Mammary epithelial cell (primary cell): Measurements from ENCODE around the gene DOCK2.

Experiments used
- CTCF ChIP-seq, 2 donors: IDR thresholded peaks in 1 of 2; conservative IDR thresholded peaks in 1 of 2; 2 replicates each; pipeline ENCODE4 v1.5.1; 2011 to 2012; ENCODE audit warnings: inconsistent platforms in 2 of 2, low read length in 2 of 2, mild to moderate bottlenecking in 2 of 2, control low read depth in 1 of 2, low read depth in 1 of 2; ENCODE audit not compliant: insufficient read depth in 1 of 2; ENCODE audit errors: extremely low read depth in 1 of 2
- EZH2 ChIP-seq: IDR thresholded peaks from 2 replicates; pipeline ENCODE4 v1.6.1; 2012; ENCODE audit warnings: low read length, inconsistent platforms, borderline replicate concordance

DNA sequence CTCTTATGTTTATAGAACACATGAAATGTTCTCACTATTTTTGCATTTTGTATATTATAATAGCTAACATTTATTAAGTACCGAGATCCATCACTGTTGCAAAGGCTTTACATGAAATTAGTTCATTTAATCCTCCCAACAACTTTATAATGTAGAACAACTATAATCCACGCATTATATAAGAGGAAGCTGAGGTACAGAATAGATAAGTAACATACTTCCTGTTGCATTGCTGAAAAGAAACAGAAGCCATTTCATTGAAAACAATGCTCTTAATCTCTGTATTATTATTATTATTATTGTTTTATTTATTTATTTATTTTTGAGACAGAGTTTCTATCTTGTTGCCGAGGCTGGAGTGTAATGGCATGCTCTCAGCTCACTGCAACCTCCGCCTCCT, 351.1 kb downstream of the DOCK2 start:
- TF ChIP-seq CTCF (conservative IDR thresholded peaks at IDR 0.05 in 1 of 2, IDR thresholded peaks at IDR 0.05 in 1 of 2; ENCODE audit: extremely low read depth in 1 of 2, insufficient read depth in 1 of 2, low read depth in 1 of 2, low read length in 2 of 2) (no peak), EZH2 (no peak)
